ENCODE measurements around the gene MSRB3. TPM values are rescaled to one million over a fixed set of nuclear protein-coding genes. Genes with fewer than 3 reads are reported as not detected.

The MSRB3 gene
- total and polyA plus RNA-seq, 2 of the 4 experiments (the other 2 are of a cell fraction): 31.7 to 35.7 TPM

- Histone ChIP-seq H3K9me1 (ENCODE audit: insufficient read depth, low read length) (peaks cover 20% of the 10 kb centered on the region), H3K4me1 (ENCODE audit: control insufficient read depth, insufficient read depth, low read length) (peaks cover 31% of the 10 kb centered on the region), H2AFZ (replicated peaks; ENCODE audit: low read length, poor library complexity) (no peak overlapping the region), H3K79me1 (ENCODE audit: low read depth in 1 of 2, low read length in 2 of 2) (peaks cover 0 to 7% of the 10 kb centered on the region in 2 experiments; a peak in 1 of 4 replicates), H3K18ac (ENCODE audit: low read depth, low read length) (no peak overlapping the region), H2BK20ac (ENCODE audit: low read depth, low read length) (peak overlapping the region; percentile 66; the same call in 1 of the 2 replicates), H3K4me2 (ENCODE audit: low read depth, low read length) (no peak overlapping the region), H3K27me3 (ENCODE audit: control insufficient read depth, insufficient read depth, low read length) (no peaks in the 10 kb centered on the region), H2BK120ac (ENCODE audit: low read depth, low read length) (no peak overlapping the region), H3K27ac (ENCODE audit: insufficient read depth, low read length) (no peak overlapping the region), H4K8ac (ENCODE audit: low read depth in 2 of 2, low read length in 2 of 2) (no peak overlapping the region), H2BK5ac (ENCODE audit: low read depth, low read length, poor library complexity, severe bottlenecking) (no peak overlapping the region), H3K23ac (ENCODE audit: low read depth, low read length) (no peak overlapping the region), H3K36me3 (ENCODE audit: control insufficient read depth, insufficient read depth, low read length) (no peaks in the 10 kb centered on the region), H2BK15ac (ENCODE audit: low read depth, low read length) (no peak overlapping the region; the same call in 2 of the 3 replicates), H3K4ac (ENCODE audit: low read depth, low read length) (no peak overlapping the region), H3K4me3 (ENCODE audit: insufficient read depth, low read depth, low read length) (no peak overlapping the region), H2AK5ac (ENCODE audit: low read depth, low read length) (no peak overlapping the region), H4K20me1 (ENCODE audit: insufficient read depth, low read length) (no peaks in the 10 kb centered on the region), H4K91ac (ENCODE audit: insufficient read depth, low read depth, low read length) (no peak overlapping the region), H3K14ac (replicated peaks; ENCODE audit: low read depth, low read length) (no peak overlapping the region), H3K56ac (ENCODE audit: extremely low read depth, insufficient read depth, low read length) (no peak overlapping the region), H3K9ac (ENCODE audit: low read depth, low read length) (no peak overlapping the region), H2AK9ac (replicated peaks; ENCODE audit: low read depth, low read length, poor library complexity) (no peak overlapping the region), H3K9me3 (ENCODE audit: control insufficient read depth, insufficient read depth, low read length) (no peaks in the 10 kb centered on the region), H4K5ac (ENCODE audit: low read depth, low read length) (no peak overlapping the region)
- dilution Hi-C loops (cut with HindIII; ENCODE audit: low sequenced_read_pairs, unreplicated experiment): no loop called here
- WGBS, 2 experiments (ENCODE audit: extremely low coverage in 2 of 2, insufficient read length in 1 of 2): no CpG with 5 or more reads among the region's 4 CpGs
- ATAC-seq (ENCODE audit: low read depth) (no peak), DNase-seq (no peak)
- intact Hi-C loops (cut with micrococcal nuclease): no loop called here
- POLR2A ChIA-PET (ENCODE audit: unreplicated experiment): no interaction called here
- TF ChIP-seq POLR2A (IDR thresholded peaks at IDR 0.05; ENCODE audit: low read depth, low read length) (no peak), CEBPB (IDR thresholded peaks at IDR 0.05; ENCODE audit: low read depth, low read length) (peak; percentile 80), USF2 (IDR thresholded peaks at IDR 0.05; ENCODE audit: low read depth, low read length) (no peak)
- in situ Hi-C loops (cut with MboI; ENCODE audit: low sequenced_read_pairs): no loop called here
- no TSS peak for BruUV-seq (replicated peaks)
- CTCF ChIA-PET: no interaction called here
These were observed 219.2 kb downstream of the MSRB3 start for GRCh38 chr12:65497660-65498059.

Measured in IMR-90 (cell line).